Cerebellar nuclear complex (tissue), 1 donor: Measurements from ENCODE around the gene ECT2L.
"Not testable (repeated sequence)": the region's sequence is repeated elsewhere in the genome, so short reads cannot be mapped to it uniquely, and the experiment has no call there.

ENCODE experiments used
- DNase-seq, 2 experiments: peaks; one replicate each; lab custom pipeline; 2025; lab: John Stamatoyannopoulos, UW

ECT2L gene

DNA sequence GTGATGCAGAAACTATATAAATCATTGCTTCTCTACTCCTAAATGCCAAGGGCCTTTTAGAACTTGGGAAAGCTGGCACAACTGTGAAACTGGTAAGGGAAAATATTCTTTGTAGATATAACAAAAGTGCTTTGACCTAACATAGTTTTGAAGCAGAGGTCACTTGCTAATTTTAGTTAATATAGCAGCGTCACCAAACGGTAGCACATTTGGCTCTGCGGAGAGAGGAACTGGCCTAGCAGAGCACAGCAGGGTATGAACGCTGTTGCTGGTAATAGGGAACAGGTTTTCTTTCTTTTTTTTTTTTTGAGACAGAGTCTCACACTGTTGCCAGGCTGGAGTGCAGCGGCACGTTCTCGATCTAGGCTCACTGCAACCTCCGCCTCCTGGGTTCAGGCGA is 67.4 kb downstream of the ECT2L start:
- no peak for DNase-seq

DNA sequence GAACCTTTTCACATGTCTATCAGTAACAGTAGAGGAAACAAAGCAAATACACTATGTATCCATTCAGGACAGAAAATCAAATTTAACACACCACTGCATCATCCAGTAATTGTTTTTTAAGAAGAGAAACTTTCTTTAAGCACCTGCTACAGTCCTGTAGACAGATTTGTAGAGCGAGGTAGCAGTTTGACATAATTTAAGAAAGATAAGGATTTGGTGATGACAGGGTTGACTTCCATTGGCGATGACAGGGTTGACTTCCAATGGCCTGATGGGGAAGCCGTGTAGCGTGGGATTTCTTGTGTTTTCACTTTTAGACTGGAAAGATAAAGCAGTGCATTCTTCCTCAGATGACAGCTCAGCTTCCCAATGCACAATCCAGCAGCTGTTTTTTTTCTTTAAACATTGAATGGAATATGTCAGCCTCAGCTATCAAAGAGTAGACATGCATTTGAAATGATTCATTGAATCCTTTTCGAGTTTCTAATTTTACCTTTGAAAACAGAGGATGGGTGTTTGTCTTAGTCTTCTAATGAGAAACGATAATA is 68.5 kb downstream of the ECT2L start:
- no peak for DNase-seq

DNA sequence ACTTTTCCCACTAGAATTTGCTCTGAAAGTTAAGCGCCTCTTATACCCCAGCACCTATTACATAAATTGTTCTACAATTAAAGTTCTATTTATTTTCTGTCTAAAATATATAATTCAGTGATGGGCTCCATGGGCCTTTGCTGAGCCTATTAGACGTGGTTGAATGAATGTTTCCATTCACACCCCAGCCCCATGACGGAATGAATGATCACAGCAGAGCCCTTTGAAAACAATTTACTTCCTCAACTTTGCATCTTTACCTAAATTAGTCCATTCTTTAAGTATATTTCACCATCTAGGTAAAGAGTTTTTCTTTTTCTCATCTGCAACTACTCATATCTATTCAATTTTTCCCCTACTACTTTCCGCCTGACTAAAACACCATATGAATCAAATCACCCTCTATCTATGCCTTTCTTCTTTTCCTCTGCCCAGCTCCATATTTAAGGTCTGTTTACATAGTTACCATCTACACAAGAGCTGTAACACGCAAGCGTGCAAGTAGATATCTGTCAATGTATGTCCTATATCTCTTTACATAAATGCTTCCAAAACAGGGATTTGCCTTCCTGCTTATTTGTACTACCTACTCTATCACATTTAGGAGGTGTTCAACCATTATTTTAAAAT is 69.7 kb downstream of the ECT2L start:
- DNase-seq = no peak

DNA sequence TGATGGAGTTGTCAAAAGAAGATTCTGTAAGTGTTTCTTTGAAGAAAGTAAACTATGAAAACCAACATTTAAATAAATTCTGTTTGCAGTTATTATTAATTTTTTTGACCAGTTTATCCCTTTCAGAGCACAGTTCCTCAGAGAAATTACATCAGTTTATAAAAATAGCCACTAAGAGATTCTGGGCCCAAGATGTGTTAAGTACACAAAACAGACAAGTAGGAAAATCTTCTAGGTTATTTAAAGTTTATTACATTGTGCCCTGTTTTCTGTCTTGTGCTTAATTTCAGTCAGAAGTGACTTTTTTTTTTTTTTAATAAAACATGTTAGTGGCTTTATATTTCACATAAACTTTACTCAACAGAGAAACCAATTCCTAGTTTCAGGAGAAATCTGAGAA is 72.3 kb downstream of the ECT2L start:
- no peak for DNase-seq

DNA sequence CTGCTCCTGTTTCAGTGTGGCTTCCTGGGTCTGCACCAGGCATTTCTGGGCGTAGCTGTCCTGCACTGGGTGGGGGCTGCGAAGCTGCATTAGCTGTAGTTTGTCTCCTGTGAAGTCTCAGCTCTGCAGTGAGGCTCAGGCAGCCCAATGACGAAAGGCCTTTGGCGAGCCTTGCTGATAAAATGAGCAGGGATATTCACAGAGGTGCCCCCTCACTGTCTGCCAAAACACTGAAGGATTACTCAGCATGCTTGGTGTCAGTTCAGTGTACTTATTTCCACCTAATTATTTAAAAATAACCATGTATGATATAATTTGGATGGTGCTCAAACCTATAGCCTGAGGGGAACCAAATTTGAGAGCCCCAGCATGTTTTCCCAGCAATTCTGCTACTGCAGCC is 73.5 kb downstream of the ECT2L start:
- no peak for DNase-seq

DNA sequence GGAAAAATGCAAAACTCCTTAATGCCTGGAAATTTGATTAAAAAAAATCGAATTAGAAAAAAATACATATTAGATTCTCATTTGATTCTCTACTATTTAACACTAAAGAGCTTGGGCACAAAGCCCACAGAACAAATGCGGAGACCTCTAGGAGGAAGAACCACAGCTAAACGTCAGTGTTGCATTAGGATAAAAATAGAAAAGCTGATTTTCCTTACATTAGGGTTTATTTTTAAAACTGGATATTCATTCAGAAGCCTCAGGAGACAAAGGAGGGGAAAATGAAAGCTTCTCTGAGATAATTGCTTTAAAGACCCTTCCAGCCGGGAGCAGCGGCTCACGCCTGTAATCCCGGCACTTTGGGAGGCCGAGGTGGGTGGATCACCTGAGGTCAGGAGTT is 77.3 kb downstream of the ECT2L start:
- DNase-seq = no peak

DNA sequence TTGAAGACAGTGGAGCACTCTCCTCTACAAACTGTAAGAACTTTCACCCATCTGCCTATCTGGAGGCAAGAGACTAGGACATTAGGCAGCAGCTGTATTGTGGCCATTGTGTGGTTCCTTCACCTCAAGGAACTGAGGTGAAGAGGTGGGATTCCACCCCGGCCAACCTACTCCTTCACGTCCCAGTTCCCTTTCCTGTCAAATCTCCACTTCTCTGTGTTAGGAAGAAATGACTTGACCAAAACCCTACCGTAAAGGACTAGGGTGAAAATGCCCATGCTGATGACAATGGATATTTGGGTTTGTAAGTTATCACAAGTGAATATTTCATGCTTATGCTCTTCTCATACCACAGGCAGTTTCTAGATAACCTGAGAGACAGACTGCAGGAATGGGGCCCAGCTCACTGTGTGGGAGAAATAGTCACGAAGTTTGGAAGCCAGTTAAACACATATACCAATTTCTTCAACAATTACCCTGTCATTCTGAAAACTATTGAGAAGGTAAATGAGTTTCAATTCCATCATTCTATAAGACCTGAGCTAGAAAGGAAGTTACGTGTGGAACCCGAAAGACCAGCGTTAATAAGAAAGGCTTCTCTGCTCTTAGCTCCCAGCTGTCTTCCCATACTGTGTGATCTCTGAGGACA is 86.6 kb downstream of the ECT2L start:
- no peak for DNase-seq

DNA sequence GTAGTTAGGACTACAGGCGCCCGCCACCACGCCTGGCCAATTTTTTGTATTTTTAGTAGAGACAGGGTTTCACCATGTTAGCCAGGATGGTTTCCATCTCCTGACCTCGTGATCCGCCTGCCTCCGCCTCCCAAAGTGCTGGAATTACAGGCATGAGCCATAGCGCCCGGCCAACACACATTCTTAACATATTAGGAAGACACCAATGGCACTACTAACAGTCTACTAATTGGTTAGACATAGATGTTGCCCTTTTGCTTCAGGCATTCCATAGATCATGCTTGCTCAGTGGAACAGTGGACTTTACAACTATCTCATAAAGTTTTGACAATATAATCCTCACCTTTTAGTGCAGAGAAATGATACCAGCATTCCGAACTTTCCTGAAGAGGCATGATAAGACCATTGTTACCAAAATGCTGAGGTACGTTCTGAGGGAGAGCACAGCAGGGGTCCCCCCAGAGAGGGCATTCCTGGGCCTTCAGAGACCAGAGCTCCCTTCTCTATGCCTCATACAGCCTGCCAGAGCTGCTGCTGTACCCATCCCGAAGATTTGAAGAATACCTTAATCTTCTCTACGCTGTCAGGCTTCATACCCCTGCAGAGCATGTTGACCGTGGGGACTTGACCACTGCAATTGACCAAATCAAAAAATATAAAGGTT is 89.4 kb downstream of the ECT2L start:
- DNase-seq = no peak

DNA sequence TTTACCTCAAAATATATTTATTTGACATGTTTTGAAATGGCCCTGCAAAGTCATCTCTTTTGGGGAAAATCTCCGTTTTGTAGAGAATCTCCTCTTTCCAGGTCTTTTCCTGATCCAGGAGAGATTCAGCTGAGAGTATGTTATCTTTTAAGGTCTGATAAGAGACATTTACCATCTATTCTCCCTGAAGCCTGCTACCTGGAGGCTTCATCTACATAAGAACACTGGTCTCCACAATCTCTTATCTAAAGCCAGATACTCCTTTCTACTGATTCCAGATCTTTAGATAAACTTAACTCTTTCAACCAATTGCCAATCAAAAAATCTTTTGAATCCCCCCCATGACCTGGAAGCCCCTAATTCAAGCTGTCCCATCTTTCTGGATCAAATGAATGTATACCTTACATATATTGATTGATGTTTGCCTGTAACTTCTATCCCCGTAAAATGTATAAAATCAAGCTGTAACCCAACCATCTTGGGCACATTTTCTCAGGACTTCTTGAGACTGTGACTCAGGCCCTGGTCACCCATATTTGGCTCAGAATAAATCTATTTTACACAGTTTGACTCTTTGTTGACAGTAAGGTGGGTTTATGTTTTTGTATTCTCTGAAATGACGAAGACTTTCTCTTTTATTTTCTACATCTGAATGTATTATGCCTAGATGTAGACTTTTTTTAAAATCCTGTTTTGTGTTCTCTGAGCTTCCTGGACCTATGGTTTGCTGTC is 95.5 kb downstream of the ECT2L start:
- DNase-seq = no peak

DNA sequence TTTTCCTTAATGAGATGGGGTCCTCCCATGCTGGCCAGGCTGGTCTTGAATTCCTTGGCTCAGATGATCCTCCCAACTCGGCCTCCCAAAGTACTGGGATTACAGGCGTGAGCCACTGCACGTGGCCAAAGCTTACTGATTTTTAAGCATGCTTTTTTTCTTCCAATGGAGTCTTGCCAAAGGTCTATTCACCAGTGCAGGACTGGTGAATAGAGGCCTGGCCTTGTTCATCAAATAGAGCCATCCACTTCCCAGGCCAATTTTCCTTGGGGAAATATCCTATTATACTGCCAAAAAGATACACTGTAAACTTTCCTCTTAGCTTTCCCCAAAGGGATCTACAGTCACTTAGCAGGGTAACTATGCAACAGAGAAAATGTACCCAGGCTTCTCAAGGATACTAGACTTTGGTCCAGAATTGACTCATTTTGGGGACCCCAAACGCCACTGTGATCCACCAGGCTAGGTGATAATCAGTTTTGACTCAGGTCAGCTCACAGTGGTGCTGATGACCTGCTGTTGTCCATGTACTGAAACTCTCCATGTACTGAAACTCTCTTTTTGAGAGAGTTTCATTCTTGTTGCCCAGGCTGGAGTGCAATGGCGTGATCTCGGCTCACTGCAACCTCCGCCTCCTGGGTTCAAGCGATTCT is 100.3 kb downstream of the ECT2L start:
- no peak for DNase-seq

DNA sequence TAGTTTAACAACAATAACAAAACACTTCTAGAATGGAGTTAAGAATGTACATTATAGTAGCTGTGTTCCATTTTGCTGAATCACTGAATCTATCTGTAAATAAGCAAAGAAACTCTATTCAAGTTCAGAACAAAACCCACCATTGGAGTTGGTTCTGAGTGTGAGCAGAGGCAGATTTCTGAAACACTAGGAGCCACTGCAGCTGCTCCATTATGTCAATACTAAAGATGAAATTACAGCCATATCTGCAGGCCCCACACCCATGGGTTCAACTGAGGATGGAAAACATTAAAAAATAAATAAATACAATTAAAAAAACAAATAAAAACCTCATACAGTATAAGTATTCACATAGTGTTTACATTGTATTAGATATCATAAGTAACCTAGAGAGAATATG is 101.1 kb downstream of the ECT2L start:
- DNase-seq = no peak

DNA sequence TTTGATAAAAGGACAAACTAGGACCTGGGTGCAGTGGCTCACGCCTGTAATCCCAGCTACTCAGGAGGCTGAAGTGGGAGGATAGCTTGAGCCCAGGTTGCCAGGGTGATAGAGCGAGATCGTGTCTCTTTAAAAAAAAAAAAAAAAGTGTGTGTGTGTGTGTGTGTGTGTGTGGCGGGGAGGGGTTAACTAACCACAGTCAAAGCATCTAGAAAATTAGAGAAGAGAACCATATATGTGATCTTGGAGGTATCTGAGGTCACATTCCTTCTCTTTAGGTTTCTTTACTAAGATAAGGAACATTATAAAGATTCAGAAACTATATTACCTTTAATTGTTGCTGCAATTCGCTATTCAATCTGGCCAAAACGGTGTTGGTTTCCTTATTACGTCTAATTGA is 111.3 kb downstream of the ECT2L start:
- DNase-seq = no peak

DNA sequence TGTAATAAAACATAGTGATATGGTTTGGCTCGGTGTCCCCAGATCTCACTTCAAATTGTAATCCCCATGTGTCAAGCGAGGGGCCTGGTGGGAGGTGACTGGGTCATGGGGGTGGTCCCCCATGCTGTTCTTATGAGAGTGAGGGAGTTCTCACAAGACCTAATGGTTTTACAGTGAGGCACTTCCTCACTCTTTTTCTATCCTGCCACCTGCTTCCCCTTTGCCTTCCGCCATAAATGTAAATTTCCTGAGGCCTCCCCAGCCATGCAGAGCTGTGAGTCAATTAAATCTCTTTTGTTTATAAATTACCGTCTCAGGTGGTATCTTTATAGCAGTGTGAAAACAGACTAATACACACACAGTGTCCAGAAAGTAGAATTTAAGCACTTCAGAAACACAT is 113.6 kb downstream of the ECT2L start:
- DNase-seq = no peak

DNA sequence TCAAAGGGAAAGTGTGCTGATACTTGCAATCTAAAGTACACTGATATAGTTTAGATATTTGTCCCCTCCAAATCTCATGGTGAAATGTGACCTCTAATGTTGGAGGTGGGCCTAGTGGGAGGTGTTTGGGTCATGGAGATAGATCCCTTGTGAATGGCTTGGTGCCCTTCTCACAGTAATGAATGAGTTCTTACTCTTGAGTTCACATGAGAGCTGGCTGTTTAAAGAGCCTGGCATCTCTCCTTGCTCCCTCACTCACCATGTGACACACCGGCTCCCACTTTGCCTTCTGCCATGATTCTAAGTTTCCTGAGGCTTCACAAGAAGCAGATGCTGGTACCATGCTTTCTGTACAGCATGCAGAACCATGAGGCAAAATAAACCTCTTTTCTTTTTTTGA is 114.1 kb downstream of the ECT2L start:
- no peak for DNase-seq

DNA sequence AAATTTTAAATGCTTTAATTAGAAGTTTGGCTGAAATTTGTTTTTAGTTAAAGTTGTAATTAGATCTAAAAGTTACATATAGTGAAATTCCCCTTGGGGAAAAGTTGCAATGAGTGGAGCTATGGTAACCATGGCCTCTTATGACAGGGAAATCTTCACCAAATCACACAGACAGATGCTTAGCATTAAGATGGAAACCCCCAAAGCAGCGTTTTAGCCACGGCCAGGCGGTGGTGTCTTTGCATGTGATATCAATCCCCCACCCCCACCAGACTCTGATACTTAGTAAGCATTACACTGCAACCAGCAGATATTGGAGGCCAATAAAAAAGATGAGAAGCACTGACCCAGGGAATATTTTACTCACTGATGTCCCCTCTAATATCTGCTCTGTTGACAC is 116.4 kb downstream of the ECT2L start:
- DNase-seq = no peak

DNA sequence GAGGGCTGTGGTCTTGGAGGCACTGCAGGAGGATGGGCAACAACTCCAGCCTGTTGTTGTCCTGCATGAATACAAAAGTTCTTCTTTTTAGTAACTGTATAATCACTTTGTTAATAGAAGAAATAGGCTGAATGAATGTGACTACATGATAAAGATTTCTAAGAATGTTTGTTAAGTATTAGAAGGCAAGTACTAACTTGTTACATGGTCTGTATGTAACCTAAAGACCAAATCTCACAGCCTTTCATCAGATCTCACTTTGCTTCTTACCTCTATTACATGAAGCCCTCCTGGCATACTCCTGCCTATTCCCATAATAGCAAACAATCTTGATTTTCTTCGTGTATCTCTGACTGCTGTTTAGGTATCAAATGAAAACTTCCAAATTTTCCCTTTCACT is 118.8 kb downstream of the ECT2L start:
- DNase-seq = no peak

DNA sequence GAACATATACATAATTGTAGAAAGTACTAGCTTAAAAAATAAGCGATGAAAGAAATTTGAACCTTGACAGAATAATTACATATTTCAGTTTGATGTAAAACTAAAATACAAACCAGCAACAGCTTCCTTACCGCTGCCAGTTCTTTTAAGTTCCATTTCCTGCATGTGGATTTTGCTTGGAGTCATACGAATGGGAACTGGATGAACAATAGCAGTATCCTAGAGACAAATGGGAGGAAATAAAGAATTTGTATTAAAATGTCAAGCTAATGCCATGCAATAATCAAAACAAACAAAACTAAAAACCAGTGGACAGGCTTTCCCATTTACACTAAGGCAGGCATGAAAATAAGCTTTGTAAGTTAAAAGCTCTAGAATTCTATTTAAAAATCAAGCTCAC is 125.0 kb downstream of the ECT2L start:
- no peak for DNase-seq

DNA sequence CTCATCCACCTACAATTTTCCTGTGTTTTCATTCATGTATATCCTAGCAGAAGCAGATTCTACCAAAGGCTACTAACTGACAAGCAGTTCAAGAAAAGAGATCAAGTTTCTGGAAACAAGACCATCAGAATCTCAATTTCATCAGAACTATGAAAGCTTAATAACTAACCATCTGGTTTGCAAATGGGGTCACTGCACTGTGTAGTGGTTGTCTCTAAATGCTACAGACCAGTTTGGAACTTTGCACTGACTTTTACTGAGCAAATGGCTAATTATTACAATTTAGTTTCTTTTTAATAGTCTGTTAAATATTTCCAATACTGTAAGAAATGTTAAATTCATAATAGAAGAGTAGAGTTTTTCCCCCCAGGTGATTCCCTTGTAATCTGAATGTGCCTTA is 127.7 kb downstream of the ECT2L start:
- DNase-seq = no peak

DNA sequence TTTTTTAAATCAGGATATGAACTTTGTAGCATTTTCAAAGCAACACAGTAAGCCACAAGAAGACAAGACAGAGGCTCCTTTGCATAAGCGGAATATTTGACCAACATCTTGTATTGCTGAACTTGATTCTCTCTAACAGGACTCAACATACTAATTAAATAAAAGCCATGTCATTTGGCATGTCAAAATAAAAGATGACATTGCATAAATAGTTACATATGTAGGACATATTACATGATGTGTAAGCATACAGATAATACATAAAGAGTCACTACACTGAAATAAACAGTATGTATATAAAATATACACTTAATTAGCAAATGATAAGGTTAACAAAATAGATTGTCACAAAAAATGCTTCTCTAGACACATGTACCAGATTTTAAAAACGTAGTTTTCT is 129.9 kb downstream of the ECT2L start:
- no peak for DNase-seq

DNA sequence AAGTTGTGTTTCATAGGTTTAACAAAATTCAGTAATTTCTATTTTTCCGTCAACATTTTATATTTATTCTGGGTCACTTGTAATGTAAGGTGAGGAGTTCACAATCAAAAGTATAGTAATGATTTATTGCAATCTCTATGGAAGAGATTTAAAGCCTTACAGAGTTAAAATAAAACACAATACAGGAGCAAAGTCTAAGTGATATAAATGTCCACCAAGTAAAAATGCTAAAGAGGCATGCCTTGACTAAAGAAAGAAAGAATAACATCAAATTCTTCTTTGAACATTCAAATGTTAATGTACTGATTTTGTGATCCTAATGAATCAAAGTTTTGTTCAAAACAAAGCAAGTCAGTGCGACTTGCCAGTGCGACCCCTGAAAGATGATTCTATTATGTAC is 130.7 kb downstream of the ECT2L start:
- DNase-seq = no peak

DNA sequence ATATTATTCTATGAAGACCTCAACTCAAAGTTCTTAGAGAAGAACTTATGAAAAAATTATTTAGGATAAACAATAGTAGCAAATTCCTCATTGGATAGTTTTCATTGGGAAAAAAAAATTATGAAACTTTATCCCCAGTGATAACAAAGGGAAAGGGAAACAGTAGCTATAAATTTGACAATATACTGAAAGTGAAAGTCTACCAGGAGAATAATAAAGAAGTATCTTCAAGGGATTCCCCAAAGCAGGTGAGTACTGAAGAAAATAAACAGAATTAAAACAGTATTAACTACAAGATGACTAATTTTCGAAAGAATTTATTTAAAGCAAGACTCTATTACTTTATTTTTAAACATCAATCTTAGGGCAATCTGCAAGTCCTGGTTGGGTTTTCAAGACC is 135.8 kb downstream of the ECT2L start:
- DNase-seq = no peak

DNA sequence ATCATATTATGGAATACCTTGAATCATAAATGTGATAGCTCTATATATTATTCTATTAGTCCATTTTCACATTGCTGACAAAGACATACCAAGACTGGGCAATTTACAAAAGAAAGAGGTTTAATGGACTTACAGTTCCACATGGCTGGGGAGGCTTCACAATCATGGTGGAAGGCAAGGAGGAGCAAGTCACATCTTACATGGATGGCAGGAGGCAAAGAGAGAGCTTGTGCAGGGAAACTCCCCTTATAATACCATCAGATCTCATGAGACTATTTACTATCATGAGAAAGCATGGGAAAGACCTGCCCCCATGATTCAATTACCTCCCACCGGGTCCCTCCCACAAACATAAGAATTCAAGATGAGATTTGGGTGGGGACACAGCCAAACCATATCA is 141.0 kb downstream of the ECT2L start:
- not testable (repeated sequence) for DNase-seq
